Measurements from ENCODE around the gene MANEAL.

- no peak for TF ChIP-seq CTCF (IDR thresholded peaks at IDR 0.05; ENCODE audit: insufficient read depth, low read length)
- no peak for TF ChIP-seq GABPA (IDR thresholded peaks at IDR 0.05; ENCODE audit: low read depth)
- no peak for TF ChIP-seq POLR2AphosphoS5 (IDR thresholded peaks at IDR 0.05; ENCODE audit: low read depth)
- no peak for TF ChIP-seq SPI1 (IDR thresholded peaks at IDR 0.05; ENCODE audit: borderline replicate concordance, low read depth)
- TF ChIP-seq REST (IDR thresholded peaks at IDR 0.05; ENCODE audit: insufficient replicate concordance, low read depth) = no peak
Observed at GRCh38 chr1:37849480-37849879, 55.8 kb downstream of the MANEAL start.
